ENCODE measurements around the gene RAB11FIP3. TPM values are rescaled to one million over a fixed set of nuclear protein-coding genes. Genes with fewer than 3 reads are reported as not detected.
A peak's percentile ranks its signal among the peaks of the same experiment; 100 is the strongest.

RAB11FIP3 gene
- total and polyA plus RNA-seq, 9 of the 15 experiments (the other 6 are each of a cell fraction or from before 2014, with no cell fraction given) = 0.46 to 13.1 (median 4.3) TPM

DNA sequence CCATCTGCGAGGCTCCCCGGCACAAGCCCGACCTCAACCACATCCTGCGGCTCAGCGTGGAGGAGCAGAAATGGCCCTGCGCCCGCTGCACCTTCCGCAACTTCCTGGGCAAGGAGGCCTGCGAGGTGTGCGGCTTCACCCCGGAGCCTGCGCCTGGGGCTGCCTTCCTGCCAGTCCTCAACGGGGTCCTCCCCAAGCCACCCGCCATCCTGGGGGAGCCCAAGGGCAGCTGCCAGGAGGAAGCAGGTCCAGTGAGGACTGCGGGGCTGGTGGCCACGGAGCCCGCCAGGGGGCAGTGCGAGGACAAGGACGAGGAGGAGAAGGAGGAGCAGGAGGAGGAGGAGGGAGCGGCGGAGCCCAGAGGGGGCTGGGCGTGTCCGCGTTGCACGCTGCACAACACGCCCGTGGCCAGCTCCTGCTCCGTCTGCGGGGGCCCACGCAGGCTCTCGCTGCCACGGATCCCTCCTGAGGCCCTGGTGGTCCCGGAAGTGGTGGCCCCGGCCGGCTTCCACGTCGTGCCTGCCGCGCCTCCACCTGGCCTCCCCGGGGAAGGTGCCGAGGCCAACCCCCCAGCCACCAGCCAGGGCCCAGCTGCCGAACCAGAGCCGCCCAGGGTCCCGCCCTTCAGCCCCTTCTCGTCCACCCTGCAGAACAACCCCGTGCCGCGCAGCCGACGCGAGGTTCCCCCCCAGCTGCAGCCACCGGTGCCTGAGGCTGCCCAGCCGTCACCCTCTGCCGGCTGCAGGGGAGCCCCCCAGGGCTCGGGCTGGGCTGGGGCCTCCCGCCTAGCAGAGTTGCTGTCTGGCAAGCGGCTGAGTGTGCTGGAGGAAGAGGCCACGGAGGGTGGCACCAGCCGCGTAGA, 121.7 kb downstream of the RAB11FIP3 start:
- 0 out of 2 replicates have a peak, but pooled peaks cover 7% of the 10 kb centered on the region for H4K20me1 ChIP-seq (replicated peaks; ENCODE audit: control insufficient read depth, insufficient read depth, low read length)
- peak; percentile 66 for FAIRE-seq
- ATAC-seq = peak; percentile 93
- H3K9ac ChIP-seq (ENCODE audit: insufficient read depth in 1 of 2, low read depth in 2 of 2, low read length in 2 of 2) = 0 out of 4 replicates have a peak overlapping the region, but pooled peaks of 1 of the 2 experiments have one; percentile 61
- H3K79me2 ChIP-seq (ENCODE audit: control insufficient read depth, insufficient read depth, low read length) = peaks cover 58% of the 10 kb centered on the region
- no peak overlapping the region for H2AFZ ChIP-seq (ENCODE audit: low read depth, low read length)
- no peak overlapping the region for H3K27ac ChIP-seq (ENCODE audit: extremely low read depth, low read depth, low read length)
- H3K36me3 ChIP-seq (ENCODE audit: control insufficient read depth, insufficient read depth, low read length) = peaks cover 72% of the 10 kb centered on the region; the same call in 1 of the 3 replicates
- BruUV-seq (replicated peaks) = TSS peak; percentile 23
- in situ Hi-C loops (cut with MboI) (no loop called here), intact Hi-C loops (cut with micrococcal nuclease) (no loop called here)
- POLR2A ChIA-PET = interaction anchor here (1.0 kb wide), 1 partner anchor 30 kb away, joined by 3 read pairs; no protein-coding TSS in a partner anchor
- no peaks in the 10 kb centered on the region for H3K9me3 ChIP-seq (replicated peaks; ENCODE audit: control insufficient read depth, insufficient read depth, low read depth, low read length)
- no peak overlapping the region for H3K4me2 ChIP-seq (ENCODE audit: insufficient read depth, low read length)
- peaks cover 0 to 60% of the 10 kb centered on the region in 2 experiments; a peak in 3 of 5 replicates for H3K4me1 ChIP-seq (replicated peaks in 1 of 2; ENCODE audit: control insufficient read depth in 2 of 2, insufficient read depth in 2 of 2, low read length in 2 of 2)
- H3K27me3 ChIP-seq (ENCODE audit: control insufficient read depth in 2 of 2, insufficient read depth in 2 of 2, low read length in 2 of 2) = no peaks in the 10 kb centered on the region
- 82% methylated on average over 11 of the region's 60 CpGs for WGBS (ENCODE audit: insufficient coverage, low coverage, missing lambda C conversion rate)
- no peak overlapping the region for H3K4me3 ChIP-seq
- peak; percentile 46 to 63 (median 57) for DNase-seq (ENCODE audit: extremely low read depth in 1 of 4, low spot score in 3 of 4)
- CTCF ChIA-PET (ENCODE audit: low intra/inter-chr PET ratio) = no interaction called here
- no peaks in the 10 kb centered on the region for H3K9me1 ChIP-seq (ENCODE audit: control insufficient read depth, insufficient read depth, low read length)
- TF ChIP-seq ATF1 (CRISPR knock-in tag; IDR thresholded peaks at IDR 0.05) (no peak), ATF1 (tag; IDR thresholded peaks at IDR 0.05) (no peak), TOE1 (IDR thresholded peaks at IDR 0.05; ENCODE audit: borderline replicate concordance) (no peak), TOE1 (CRISPR knock-in tag; IDR thresholded peaks at IDR 0.05; ENCODE audit: borderline replicate concordance, low read depth) (no peak), BHLHE40 (IDR thresholded peaks at IDR 0.05; ENCODE audit: low read length) (0 out of 2 replicates have a peak, but pooled peaks have one; percentile 21), TRIM24 (IDR thresholded peaks at IDR 0.05) (no peak), YY1 (IDR thresholded peaks at IDR 0.05; ENCODE audit: borderline replicate concordance in 1 of 3, control insufficient read depth in 1 of 3, extremely low read depth in 1 of 3, insufficient read depth in 3 of 3, insufficient read length in 1 of 3, insufficient replicate concordance in 2 of 3, low read depth in 1 of 3, low read length in 2 of 3) (no peak), SMARCA4 (IDR thresholded peaks at IDR 0.05) (no peak), ESRRB (CRISPR knock-in tag; IDR thresholded peaks at IDR 0.05; ENCODE audit: borderline replicate concordance) (no peak)
- TF ChIP-seq, protein P1, sequence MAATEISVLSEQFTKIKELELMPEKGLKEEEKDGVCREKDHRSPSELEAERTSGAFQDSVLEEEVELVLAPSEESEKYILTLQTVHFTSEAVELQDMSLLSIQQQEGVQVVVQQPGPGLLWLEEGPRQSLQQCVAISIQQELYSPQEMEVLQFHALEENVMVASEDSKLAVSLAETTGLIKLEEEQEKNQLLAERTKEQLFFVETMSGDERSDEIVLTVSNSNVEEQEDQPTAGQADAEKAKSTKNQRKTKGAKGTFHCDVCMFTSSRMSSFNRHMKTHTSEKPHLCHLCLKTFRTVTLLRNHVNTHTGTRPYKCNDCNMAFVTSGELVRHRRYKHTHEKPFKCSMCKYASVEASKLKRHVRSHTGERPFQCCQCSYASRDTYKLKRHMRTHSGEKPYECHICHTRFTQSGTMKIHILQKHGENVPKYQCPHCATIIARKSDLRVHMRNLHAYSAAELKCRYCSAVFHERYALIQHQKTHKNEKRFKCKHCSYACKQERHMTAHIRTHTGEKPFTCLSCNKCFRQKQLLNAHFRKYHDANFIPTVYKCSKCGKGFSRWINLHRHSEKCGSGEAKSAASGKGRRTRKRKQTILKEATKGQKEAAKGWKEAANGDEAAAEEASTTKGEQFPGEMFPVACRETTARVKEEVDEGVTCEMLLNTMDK (IDR thresholded peaks at IDR 0.05; ENCODE audit: borderline replicate concordance, insufficient read depth, low read depth, low read length, poor library complexity, severe bottlenecking) = peak; percentile 27
- TF ChIP-seq, protein P2, sequence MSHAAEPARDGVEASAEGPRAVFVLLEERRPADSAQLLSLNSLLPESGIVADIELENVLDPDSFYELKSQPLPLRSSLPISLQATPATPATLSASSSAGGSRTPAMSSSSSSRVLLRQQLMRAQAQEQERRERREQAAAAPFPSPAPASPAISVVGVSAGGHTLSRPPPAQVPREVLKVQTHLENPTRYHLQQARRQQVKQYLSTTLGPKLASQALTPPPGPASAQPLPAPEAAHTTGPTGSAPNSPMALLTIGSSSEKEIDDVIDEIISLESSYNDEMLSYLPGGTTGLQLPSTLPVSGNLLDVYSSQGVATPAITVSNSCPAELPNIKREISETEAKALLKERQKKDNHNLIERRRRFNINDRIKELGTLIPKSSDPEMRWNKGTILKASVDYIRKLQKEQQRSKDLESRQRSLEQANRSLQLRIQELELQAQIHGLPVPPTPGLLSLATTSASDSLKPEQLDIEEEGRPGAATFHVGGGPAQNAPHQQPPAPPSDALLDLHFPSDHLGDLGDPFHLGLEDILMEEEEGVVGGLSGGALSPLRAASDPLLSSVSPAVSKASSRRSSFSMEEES (CRISPR knock-in tag; IDR thresholded peaks at IDR 0.05) = no peak
- TF ChIP-seq, protein P3, sequence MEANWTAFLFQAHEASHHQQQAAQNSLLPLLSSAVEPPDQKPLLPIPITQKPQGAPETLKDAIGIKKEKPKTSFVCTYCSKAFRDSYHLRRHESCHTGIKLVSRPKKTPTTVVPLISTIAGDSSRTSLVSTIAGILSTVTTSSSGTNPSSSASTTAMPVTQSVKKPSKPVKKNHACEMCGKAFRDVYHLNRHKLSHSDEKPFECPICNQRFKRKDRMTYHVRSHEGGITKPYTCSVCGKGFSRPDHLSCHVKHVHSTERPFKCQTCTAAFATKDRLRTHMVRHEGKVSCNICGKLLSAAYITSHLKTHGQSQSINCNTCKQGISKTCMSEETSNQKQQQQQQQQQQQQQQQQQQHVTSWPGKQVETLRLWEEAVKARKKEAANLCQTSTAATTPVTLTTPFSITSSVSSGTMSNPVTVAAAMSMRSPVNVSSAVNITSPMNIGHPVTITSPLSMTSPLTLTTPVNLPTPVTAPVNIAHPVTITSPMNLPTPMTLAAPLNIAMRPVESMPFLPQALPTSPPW (CRISPR knock-in tag; IDR thresholded peaks at IDR 0.05) = peak; percentile 69
- TF ChIP-seq, protein P4, sequence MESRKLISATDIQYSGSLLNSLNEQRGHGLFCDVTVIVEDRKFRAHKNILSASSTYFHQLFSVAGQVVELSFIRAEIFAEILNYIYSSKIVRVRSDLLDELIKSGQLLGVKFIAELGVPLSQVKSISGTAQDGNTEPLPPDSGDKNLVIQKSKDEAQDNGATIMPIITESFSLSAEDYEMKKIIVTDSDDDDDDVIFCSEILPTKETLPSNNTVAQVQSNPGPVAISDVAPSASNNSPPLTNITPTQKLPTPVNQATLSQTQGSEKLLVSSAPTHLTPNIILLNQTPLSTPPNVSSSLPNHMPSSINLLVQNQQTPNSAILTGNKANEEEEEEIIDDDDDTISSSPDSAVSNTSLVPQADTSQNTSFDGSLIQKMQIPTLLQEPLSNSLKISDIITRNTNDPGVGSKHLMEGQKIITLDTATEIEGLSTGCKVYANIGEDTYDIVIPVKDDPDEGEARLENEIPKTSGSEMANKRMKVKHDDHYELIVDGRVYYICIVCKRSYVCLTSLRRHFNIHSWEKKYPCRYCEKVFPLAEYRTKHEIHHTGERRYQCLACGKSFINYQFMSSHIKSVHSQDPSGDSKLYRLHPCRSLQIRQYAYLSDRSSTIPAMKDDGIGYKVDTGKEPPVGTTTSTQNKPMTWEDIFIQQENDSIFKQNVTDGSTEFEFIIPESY (CRISPR knock-in tag; IDR thresholded peaks at IDR 0.05) = peak; percentile 93

All from K562 (cell line).